GM18907 (cell line): Measurements from ENCODE around the gene TMEM63A.

ENCODE experiments used
- ATAC-seq: cut with Tn5 transposase; IDR thresholded peaks from one replicate; pipeline ENCODE4 v1.9.1; 2021; ENCODE audit warnings: mild to moderate bottlenecking, moderate library complexity; ENCODE audit not compliant: unreplicated experiment

Gene TMEM63A

GRCh38 chr1:225887030-225887314 is 4.8 kb upstream of the TMEM63A start:
- no peak for ATAC-seq

DNA sequence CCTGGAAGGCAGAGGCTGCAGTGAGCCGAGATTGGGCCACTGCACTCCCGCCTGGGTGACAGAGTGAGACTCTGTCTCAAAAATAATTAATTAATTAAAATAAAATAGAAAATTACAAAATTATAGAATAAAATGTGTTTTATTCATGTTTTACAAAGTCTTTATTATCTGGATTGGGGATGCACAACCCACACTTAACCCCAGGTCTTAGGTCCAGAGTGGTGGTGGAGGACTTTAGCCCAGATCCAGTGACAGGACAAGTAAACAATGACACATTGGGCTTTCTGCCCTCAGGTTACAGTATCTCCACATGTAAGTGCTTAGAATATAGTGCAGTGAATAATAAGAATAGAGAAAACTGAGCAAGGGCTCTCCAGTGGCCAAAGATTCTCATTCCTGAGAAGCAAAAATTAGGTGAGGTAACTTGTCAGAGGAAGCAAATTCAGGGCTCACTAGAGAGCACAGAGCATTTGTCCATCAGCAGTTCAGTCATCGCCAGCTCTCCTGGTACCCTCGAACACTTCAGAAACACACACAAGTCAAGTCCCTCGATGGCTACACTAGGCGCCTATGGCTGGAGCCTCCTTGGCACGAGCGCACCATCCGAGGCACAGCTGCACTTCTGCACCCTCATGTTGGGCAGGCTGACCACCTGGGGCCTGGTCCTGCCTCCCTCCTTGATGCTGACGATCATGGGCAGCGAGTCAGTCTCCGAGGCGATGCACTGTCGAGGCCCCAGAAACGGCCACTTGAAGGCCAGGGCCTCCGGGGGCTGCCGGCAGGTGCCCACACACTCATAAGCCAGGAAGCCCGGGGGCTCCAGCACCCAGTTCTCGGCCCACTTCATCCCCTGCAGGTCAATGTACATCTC is 4.2 kb upstream of the TMEM63A start:
- ATAC-seq, result no peak

- no peak for ATAC-seq
Observed at GRCh38 chr1:225885336-225885735, 3.2 kb upstream of the TMEM63A start.

DNA sequence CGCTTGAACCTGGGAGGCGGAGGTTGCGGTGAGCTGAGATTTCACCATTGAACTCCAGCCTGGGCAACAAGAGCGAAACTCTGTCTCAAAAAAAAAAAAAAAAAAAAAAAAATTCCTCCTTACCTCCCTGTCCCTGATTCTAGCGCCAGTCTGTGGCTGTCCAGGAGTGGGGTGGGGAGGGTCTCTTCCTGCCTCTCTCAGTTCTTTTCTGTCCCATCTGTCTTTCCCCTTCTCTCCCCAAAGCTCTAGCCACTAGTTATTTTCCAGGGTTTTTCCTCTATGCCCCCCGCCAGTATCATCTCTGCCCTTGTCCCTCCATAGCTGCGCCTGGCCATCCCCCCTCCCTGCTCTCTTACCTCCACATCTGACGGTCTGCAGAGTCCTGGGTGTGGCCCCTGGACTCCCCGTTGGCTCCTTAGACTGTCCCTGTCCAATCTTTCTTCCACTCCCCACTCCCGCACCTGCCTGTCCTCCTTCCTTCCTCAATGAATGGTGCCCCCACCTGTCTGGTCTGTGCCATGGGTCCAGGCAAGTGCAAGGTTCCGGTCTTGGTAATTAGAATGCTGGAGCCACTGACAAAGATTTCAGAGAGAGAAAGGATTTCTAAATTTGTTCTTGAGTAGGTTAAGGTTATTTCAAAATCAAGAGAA is 1.6 kb upstream of the TMEM63A start:
- ATAC-seq, result no peak

DNA sequence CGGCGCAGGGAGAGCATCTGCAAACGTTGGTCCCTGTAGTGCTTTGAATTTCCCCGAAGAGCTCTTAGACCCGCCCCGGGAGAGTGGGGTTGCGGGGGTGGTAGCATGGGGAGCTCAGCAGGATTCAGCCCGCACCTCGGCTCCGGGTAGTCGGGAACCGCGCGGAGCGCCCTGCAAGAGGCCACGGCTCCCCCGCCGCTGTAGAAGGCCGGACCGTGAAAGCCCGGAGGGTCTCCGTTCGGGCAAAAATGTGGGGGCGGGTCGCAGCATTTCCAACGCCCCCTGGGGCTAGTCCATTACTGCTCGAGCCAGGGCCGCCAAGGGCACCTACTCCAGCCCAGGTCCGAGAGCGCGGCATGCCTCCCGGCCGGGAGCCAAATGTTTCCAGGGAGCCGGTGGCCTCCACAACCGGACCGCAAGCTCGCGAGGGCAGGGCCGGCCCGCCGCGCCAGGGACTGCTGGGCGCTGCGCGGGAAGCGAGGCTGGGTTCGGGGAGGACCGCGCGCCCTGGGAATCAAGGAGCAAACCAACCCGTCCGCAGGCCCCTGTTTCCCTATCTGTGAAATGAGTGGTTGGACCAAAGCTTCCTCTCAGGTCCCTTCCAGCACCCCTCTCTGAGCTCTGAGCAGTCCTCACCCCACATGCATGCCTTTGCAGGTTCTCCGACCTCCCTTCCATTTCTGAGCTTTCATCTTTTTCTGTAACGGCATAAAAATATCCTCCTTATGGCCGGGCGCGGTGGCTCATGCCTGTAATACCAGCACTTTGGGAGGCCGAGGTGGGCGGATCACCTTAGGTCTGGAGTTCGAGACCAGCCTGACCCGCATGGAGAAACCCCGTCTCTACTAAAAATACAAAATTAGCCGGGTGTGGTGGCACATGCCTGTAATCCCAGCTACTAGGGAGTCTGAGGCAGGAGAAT is 775 bp upstream of the TMEM63A start:
- peak; percentile 28 for ATAC-seq

- ATAC-seq, result peak; percentile 29
Observed at GRCh38 chr1:225881081-225881958, 860 bp downstream of the TMEM63A start.

DNA sequence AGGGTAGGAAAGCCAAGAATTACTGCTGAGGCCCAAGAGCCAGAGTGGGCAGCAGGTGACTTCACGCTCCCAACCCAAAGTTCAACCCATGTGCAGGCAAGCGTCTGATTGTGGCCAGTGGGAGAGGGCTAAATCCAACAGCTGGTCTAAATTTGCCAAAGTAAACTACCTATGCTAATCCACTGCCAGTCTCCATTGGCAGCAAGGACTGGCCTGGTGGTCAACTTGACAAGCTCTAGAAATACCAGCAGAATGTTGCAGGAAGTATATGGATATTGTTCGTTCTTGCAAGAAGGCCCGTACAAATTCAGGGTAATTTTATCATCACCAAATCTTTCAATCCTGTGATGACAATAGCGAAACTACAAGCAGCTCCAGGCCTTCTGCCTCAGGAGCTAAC is 1.5 kb downstream of the TMEM63A start:
- no peak for ATAC-seq

DNA sequence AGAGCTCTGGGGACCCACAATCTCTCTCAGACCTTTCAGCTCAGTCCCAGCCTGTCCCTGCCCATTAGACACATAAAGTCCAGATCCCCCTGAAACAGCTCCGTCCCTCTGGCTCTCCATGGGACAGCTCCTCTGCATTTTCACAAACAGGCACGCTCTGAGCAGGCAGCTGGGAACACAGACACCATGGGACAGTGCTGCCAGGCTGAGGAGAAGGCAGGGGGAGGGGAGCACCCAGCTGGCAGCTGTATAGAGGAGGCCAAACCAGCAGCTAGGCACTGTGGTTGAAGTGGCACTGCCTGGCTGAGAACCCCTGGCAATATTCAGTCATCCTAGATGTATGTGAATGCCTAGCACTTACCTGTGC is 2.0 kb downstream of the TMEM63A start:
- ATAC-seq, result no peak

- peak; percentile 30 for ATAC-seq
Observed at GRCh38 chr1:225879521-225880221, 2.5 kb downstream of the TMEM63A start.

DNA sequence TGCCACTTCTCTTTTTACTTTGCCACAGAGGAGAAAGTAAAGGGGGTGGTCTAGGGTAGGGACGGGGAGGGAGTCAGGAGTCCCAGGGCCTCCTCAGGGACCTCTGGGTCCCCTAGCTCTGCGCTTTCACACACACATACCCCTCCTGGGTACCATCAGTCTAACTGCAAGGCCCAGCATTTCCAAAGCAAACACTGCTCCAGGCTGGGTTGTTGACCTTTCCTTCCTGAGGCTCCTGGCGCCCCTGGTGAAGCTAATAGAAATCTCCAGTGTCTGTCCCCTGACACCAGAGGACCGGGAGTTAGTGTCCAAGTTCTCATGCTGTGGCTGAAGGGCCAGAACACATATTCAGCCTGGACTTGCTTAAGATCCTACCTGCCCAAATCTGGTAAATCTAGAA is 3.9 kb downstream of the TMEM63A start:
- no peak for ATAC-seq

DNA sequence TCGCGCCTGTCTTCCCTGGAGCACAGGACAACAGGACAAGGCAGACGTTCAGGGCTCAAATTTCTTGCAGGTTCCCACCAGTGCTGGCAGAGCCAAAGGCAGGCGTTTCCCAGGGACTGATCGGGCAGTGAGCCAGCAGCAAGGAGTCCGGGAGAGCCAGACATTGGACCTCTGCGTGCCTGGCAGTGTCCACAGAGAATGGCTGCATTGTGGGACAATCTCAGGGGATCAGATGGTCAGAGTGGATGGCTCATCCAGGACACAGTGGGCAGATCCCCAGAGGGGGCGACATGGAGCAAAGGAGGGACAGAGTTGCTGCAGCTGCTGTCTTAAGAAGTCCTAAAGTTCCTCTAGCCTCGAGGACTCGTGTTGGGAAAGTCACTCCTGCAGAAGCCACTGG is 4.6 kb downstream of the TMEM63A start:
- ATAC-seq, result no peak

- no peak for ATAC-seq
Observed at GRCh38 chr1:225876900-225877510, 5.2 kb downstream of the TMEM63A start.

- no peak for ATAC-seq
Observed at GRCh38 chr1:225875044-225875815, 7.0 kb downstream of the TMEM63A start.

DNA sequence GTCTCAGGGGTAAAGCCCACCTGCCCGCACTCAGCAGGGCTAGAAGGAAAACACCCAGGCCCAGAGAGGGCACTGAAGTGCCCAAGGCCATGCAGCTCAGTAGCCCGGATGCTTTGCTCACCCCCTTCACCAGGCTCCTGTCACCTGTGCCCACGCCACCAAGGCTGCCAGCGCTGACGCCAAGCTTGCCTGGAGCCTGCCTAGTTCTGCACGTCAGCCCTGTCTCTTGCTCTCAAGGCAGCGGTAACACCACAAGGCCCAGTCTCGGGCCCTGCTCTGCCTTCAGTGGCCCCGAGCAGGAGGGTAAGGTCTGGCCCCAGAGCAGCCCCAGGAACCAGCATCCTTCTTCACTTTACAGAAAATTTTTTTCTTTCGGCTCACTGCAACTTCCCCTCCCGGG is 7.7 kb downstream of the TMEM63A start:
- no peak for ATAC-seq

DNA sequence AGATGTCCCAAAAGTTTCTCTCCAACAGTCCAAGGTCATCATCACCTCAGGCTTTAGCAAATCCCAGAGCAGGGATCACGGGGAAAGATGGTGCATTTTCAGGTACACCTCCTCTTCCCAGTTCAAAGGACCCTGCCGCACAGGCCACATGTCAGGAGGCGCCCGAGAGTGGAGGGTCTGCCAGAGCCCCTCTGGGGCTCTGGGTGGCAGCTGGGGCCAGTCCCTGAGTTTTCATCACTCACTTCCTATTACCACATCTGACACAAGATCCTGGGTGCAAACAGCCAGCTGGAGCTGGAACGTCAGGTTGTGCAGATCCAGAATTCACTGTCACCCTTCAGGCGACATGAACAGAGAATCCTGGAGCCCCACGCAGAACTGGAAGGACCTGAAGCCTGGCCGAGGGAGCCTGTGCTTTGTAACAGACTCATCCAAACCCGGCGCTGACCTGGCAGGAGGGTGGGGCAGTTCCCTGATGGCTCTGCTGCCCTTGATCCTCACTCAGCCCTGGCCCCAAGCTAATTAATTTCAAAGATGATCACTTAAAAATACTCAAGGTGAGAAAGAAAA is 8.8 kb downstream of the TMEM63A start:
- no peak for ATAC-seq

- no peak for ATAC-seq
Observed at GRCh38 chr1:225872075-225872430, 10.1 kb downstream of the TMEM63A start.

DNA sequence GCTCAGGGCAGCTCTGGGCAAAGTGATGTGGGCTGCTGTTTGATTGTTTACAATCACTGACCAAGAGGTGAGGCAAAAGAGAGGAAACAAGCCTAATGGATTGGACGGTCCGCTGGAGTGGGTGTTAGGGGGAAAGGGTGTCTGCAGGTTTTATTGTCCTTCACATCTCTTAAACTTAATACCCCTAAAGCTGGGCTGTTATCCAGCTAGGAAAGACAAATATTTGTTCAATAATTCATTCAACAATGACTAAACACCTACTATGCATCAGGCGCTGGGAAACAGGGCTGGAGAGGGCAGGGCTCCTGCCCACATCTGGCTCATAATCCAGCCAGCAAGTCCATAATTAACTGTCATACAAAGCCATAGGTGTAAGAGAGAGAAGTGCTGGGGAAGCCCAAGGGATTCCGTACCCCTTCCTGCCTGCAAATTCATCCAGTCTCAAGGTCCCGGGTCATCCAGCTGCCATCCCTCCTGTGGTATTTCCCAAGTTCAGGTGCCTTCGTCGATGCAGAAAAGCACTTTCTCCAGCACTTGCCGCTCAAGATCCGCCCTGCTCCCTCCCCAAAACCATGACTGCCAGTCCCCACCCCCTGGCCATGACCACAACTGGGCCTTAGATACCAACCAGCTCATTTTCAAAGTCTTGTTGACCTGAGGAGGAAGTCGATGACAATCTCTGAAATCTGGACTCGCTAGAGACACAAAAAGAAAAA is 10.7 kb downstream of the TMEM63A start:
- ATAC-seq, result no peak

DNA sequence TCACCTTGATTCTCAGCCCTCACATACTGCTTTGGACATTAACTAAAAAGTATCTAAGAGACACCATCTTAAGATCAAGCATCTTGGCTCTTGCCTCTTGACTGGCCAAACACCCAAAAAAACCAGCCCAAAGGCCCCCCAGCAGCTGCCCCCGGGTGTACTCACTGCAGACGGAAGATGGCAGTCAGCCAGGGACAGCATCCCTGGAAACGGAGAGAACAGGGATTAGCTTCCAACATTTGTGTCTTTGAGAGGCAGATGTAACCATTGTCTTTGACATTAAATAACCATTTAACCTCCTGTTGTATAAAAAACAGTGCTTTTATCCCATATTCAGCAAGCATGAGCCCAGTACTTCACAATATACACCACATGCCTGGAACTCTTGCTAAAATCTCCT is 11.3 kb downstream of the TMEM63A start:
- ATAC-seq, result no peak
